GM23338 (cell line): ENCODE results near the gene ABCA12. TPM values are rescaled to one million over a fixed set of nuclear protein-coding genes. Genes with fewer than 3 reads are reported as not detected.

ENCODE experiments used
- ATAC-seq: fragments of 200-7000 bp; cut with Tn5 transposase; 3 replicates; pipeline ENCODE4 v1.9.1; 2020
- DNase-seq: peaks from one replicate; pipeline ENCODE4 v3.0.0-alpha.2; 2015; ENCODE audit warnings: low spot score
- H2AFZ ChIP-seq: fragments of 200-600 bp; sonication (generic); 2 replicates; pipeline ENCODE4 v1.8.0; 2016; ENCODE audit warnings: antibody characterized with exemption, mild to moderate bottlenecking, moderate library complexity
- H3F3A ChIP-seq: fragments of 200-600 bp; sonication (generic); replicated peaks from 2 replicates; pipeline ENCODE4 v1.8.0; 2017; ENCODE audit warnings: antibody characterized with exemption, mixed run types, low read depth
- H3K27ac ChIP-seq: fragments of 200-600 bp; sonication (generic); 2 replicates; pipeline ENCODE4 v1.6.1; 2016; ENCODE audit warnings: low read depth
- H3K27me3 ChIP-seq: fragments of 200-600 bp; sonication (generic); 2 replicates; pipeline ENCODE4 v1.8.0; 2016; ENCODE audit warnings: mild to moderate bottlenecking, mixed run types, moderate library complexity; ENCODE audit not compliant: insufficient read depth
- H3K36me3 ChIP-seq: fragments of 200-600 bp; sonication (generic); 2 replicates; pipeline ENCODE4 v1.8.0; 2016; ENCODE audit warnings: mild to moderate bottlenecking; ENCODE audit not compliant: insufficient read depth
- H3K4me1 ChIP-seq: fragments of 200-600 bp; sonication (generic); 2 replicates; pipeline ENCODE4 v1.8.0; 2016; ENCODE audit warnings: mild to moderate bottlenecking, moderate library complexity; ENCODE audit not compliant: insufficient read depth
- H3K4me2 ChIP-seq: fragments of 200-600 bp; sonication (generic); 2 replicates; pipeline ENCODE4 v1.7.1; 2017; ENCODE audit warnings: mixed run types
- H3K4me3 ChIP-seq: fragments of 200-600 bp; sonication (generic); 2 replicates; pipeline ENCODE4 v1.6.1; 2016; ENCODE audit warnings: mixed run types
- H3K79me2 ChIP-seq: fragments of 200-600 bp; sonication (generic); replicated peaks from 2 replicates; pipeline ENCODE4 v1.8.0; 2017; ENCODE audit warnings: mild to moderate bottlenecking; ENCODE audit not compliant: insufficient read depth
- H3K9me2 ChIP-seq: fragments of 200-600 bp; sonication (generic); 2 replicates; pipeline ENCODE4 v1.8.0; 2017; ENCODE audit not compliant: insufficient read depth
- H4K20me1 ChIP-seq: fragments of 200-600 bp; sonication (generic); replicated peaks from 2 replicates; pipeline ENCODE4 v1.8.0; 2017; ENCODE audit warnings: mild to moderate bottlenecking; ENCODE audit not compliant: insufficient read depth
- H3K27ac Mint-ChIP-seq: 2 replicates; pipeline ENCODE4 v1.8.0; 2020; ENCODE audit warnings: inconsistent platforms, mild to moderate bottlenecking, moderate library complexity, mixed read lengths
- H3K27me3 Mint-ChIP-seq: 3 replicates; pipeline ENCODE4 v1.8.0; 2022; ENCODE audit warnings: low read depth, mild to moderate bottlenecking, moderate library complexity, mixed read lengths, inconsistent platforms; ENCODE audit not compliant: insufficient read depth, poor library complexity
- H3K36me3 Mint-ChIP-seq: 3 replicates; pipeline ENCODE4 v1.8.0; 2021; ENCODE audit warnings: low read depth, mild to moderate bottlenecking, inconsistent platforms, moderate library complexity, mixed read lengths
- H3K4me1 Mint-ChIP-seq: 3 replicates; pipeline ENCODE4 v1.8.0; 2020; ENCODE audit warnings: mild to moderate bottlenecking, inconsistent platforms, mixed read lengths
- H3K4me3 Mint-ChIP-seq: 3 replicates; pipeline ENCODE4 v1.8.0; 2021; ENCODE audit warnings: moderate library complexity, mild to moderate bottlenecking, inconsistent platforms, mixed read lengths
- H3K9me3 Mint-ChIP-seq: 3 replicates; pipeline ENCODE4 v1.8.0; 2020; ENCODE audit warnings: moderate library complexity, mild to moderate bottlenecking, inconsistent platforms, mixed read lengths
- CREB1 ChIP-seq: fragments of 250-450 bp; sonication (Bioruptor Pico); IDR thresholded peaks from 2 replicates; pipeline ENCODE4 v1.5.0; 2020; ENCODE audit warnings: low read depth, mild to moderate bottlenecking, moderate library complexity
- EZH2 ChIP-seq: fragments of 200-600 bp; sonication (generic); IDR thresholded peaks from one replicate; pipeline ENCODE4 v1.8.0; 2017; ENCODE audit warnings: antibody characterized with exemption, mild to moderate bottlenecking, low read depth; ENCODE audit not compliant: unreplicated experiment
- POLR2AphosphoS5 ChIP-seq: IDR thresholded peaks from 2 replicates; pipeline ENCODE4 v1.6.1; 2016; ENCODE audit warnings: antibody characterized with exemption, low read depth
- REST ChIP-seq: IDR thresholded peaks from one replicate; pipeline ENCODE4 v1.6.1; 2018; ENCODE audit warnings: antibody characterized with exemption; ENCODE audit not compliant: unreplicated experiment
- STAT1 ChIP-seq: IDR thresholded peaks from one replicate; pipeline ENCODE4 v1.6.1; 2016; ENCODE audit warnings: antibody characterized with exemption; ENCODE audit not compliant: unreplicated experiment
- ZNF114 ChIP-seq: fragments of 250-450 bp; sonication (Bioruptor Pico); IDR thresholded peaks from 2 replicates; pipeline ENCODE4 v1.5.0; 2020; ENCODE audit warnings: mild to moderate bottlenecking, moderate library complexity
- ZNF331 ChIP-seq: fragments of 250-450 bp; sonication (Bioruptor Pico); IDR thresholded peaks from 2 replicates; pipeline ENCODE4 v1.5.0; 2020; ENCODE audit warnings: low read depth, mild to moderate bottlenecking, moderate library complexity
- polyA plus RNA-seq: library from polyadenylated mRNA; unstranded; fragments of >200 nt; fragmentation: Nextera tagmentation; extraction: Ambion mirVana; gene quantifications from 2 replicates; pipeline ENCODE4 v1.2.1, GENCODE V29; 2016
- total RNA-seq: library from RNA; depleted of rRNA; stranded (reverse); fragments of >200 nt; shearing (Covaris generic); gene quantifications from 2 replicates; pipeline ENCODE4 v1.2.3, GENCODE V29; 2014
- TF ChIP-seq, protein P1 (sequence below): IDR thresholded peaks from 2 replicates; pipeline ENCODE4 v1.6.1; 2016; ENCODE audit warnings: antibody characterized with exemption

ABCA12 gene
- total and polyA plus RNA-seq, 2 experiments from 2014 or later: 0.05 to 0.10 TPM

- H3K4me3 ChIP-seq: no peak overlapping the region
- H3K9me3 Mint-ChIP-seq: no peaks in the 10 kb centered on the region
- DNase-seq: no peak
- H3K36me3 ChIP-seq: no peaks in the 10 kb centered on the region
- H3K4me1 ChIP-seq: no peaks in the 10 kb centered on the region
- no peaks in the 10 kb centered on the region for H3F3A ChIP-seq
- no peaks in the 10 kb centered on the region; the same call in 2 of the 3 replicates for H3K4me1 Mint-ChIP-seq
- H3K27me3 ChIP-seq: no peaks in the 10 kb centered on the region
- no peak overlapping the region for H3K4me3 Mint-ChIP-seq
- no peaks in the 10 kb centered on the region for H3K79me2 ChIP-seq
- ATAC-seq: no peak
- H3K9me2 ChIP-seq: no peaks in the 10 kb centered on the region
- H3K4me2 ChIP-seq: no peak overlapping the region
- H2AFZ ChIP-seq: no peak overlapping the region
- H3K36me3 Mint-ChIP-seq: no peaks in the 10 kb centered on the region
- H3K27ac Mint-ChIP-seq: no peak overlapping the region
- H3K27ac ChIP-seq: no peak overlapping the region
- H4K20me1 ChIP-seq: no peaks in the 10 kb centered on the region
- no peaks in the 10 kb centered on the region for H3K27me3 Mint-ChIP-seq
- TF ChIP-seq ZNF331 (CRISPR knock-in tag) (no peak), CREB1 (no peak), EZH2 (no peak)
Observed at GRCh38 chr2:215141706-215142105, 3.3 kb upstream of the ABCA12 start.

- Histone ChIP-seq H4K20me1 (no peaks in the 10 kb centered on the region), H3K36me3 (no peaks in the 10 kb centered on the region), H3K27me3 (no peaks in the 10 kb centered on the region), H3K4me3 (no peak overlapping the region), H2AFZ (0 out of 2 replicates have a peak overlapping the region, but pooled peaks have one; percentile 7), H3K9me2 (no peaks in the 10 kb centered on the region), H3F3A (no peaks in the 10 kb centered on the region), H3K79me2 (no peaks in the 10 kb centered on the region), H3K4me1 (no peaks in the 10 kb centered on the region), H3K4me2 (no peak overlapping the region), H3K27ac (no peak overlapping the region)
- TF ChIP-seq, protein P1, sequence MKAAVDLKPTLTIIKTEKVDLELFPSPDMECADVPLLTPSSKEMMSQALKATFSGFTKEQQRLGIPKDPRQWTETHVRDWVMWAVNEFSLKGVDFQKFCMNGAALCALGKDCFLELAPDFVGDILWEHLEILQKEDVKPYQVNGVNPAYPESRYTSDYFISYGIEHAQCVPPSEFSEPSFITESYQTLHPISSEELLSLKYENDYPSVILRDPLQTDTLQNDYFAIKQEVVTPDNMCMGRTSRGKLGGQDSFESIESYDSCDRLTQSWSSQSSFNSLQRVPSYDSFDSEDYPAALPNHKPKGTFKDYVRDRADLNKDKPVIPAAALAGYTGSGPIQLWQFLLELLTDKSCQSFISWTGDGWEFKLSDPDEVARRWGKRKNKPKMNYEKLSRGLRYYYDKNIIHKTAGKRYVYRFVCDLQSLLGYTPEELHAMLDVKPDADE: no peak
- TF ChIP-seq POLR2AphosphoS5 (no peak), STAT1 (no peak), ZNF114 (CRISPR knock-in tag) (no peak)
- H3K36me3 Mint-ChIP-seq: no peaks in the 10 kb centered on the region
- no peak overlapping the region for H3K4me3 Mint-ChIP-seq
- DNase-seq: no peak
- no peaks in the 10 kb centered on the region for H3K27me3 Mint-ChIP-seq
- H3K4me1 Mint-ChIP-seq: no peaks in the 10 kb centered on the region; the same call in 2 of the 3 replicates
- no peaks in the 10 kb centered on the region for H3K9me3 Mint-ChIP-seq
- no peak overlapping the region for H3K27ac Mint-ChIP-seq
- ATAC-seq: no peak
Observed at GRCh38 chr2:215140166-215140707, 1.8 kb upstream of the ABCA12 start.

DNA sequence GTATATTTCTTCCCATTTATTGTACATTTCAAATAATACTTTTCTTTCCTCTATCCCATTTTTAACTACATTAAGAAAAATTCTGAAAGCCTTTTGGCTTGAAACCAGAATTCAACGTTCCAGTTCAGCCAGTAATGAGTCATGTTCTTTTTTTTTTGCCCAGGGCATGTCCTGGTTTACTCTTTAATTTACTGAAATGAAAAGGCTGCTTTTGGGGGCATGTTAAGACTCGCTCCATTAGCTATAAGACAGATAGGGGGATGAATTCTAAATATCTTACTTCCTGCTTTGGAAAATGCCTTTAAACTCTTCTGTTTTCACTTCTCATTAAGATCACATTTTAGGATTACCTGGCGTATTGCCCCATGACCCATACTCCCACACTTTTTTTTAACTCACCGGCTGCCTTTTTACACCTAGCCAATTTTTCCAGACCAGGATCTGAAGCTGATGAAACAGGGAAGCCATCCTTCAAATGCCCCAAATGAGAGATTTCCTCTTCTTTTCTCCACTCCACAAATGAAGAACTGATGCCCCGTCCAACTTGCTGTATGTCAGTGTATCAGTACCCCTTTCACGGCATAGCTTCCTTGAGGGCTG is 585 bp downstream of the ABCA12 start:
- H3K27ac Mint-ChIP-seq: peak overlapping the region; percentile 77
- ATAC-seq: no peak
- H2AFZ ChIP-seq: peak overlapping the region; percentile 78; the same call in 1 of the 2 replicates
- TF ChIP-seq REST: no peak

More for the DNA sequence above, 585 bp downstream of the ABCA12 start:
- Histone ChIP-seq H4K20me1 (no peaks in the 10 kb centered on the region), H3K27me3 (no peaks in the 10 kb centered on the region), H3F3A (no peaks in the 10 kb centered on the region), H3K79me2 (no peaks in the 10 kb centered on the region), H3K4me2 (no peak overlapping the region), H3K27ac (no peak overlapping the region), H3K4me1 (no peaks in the 10 kb centered on the region), H3K4me3 (no peak overlapping the region), H3K9me2 (no peaks in the 10 kb centered on the region), H3K36me3 (no peaks in the 10 kb centered on the region)
- no peak for DNase-seq
- Mint-ChIP-seq H3K9me3 (no peaks in the 10 kb centered on the region), H3K27me3 (no peaks in the 10 kb centered on the region), H3K4me3 (no peak overlapping the region), H3K4me1 (no peaks in the 10 kb centered on the region; the same call in 2 of the 3 replicates), H3K36me3 (no peaks in the 10 kb centered on the region)
